OCI-LY3 (cell line): ENCODE measurements around the gene NPNT.

Experiments
- EZH2phosphoT487 ChIP-seq: fragments of 200-600 bp; shearing (Covaris generic); IDR thresholded peaks from 2 replicates; pipeline ENCODE4 v1.6.1; 2018; ENCODE audit warnings: antibody characterized with exemption, mixed run types, low read depth
- TF ChIP-seq, protein P1 (sequence below): fragments of 200-600, 300-600 bp; sonication (generic); IDR thresholded peaks from 2 replicates; pipeline ENCODE4 v1.5.1; 2014; ENCODE audit warnings: antibody characterized with exemption, low read length, low read depth

- TF ChIP-seq, protein P1, sequence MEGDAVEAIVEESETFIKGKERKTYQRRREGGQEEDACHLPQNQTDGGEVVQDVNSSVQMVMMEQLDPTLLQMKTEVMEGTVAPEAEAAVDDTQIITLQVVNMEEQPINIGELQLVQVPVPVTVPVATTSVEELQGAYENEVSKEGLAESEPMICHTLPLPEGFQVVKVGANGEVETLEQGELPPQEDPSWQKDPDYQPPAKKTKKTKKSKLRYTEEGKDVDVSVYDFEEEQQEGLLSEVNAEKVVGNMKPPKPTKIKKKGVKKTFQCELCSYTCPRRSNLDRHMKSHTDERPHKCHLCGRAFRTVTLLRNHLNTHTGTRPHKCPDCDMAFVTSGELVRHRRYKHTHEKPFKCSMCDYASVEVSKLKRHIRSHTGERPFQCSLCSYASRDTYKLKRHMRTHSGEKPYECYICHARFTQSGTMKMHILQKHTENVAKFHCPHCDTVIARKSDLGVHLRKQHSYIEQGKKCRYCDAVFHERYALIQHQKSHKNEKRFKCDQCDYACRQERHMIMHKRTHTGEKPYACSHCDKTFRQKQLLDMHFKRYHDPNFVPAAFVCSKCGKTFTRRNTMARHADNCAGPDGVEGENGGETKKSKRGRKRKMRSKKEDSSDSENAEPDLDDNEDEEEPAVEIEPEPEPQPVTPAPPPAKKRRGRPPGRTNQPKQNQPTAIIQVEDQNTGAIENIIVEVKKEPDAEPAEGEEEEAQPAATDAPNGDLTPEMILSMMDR: no peak
- TF ChIP-seq EZH2phosphoT487: no peak
Observed at GRCh38 chr4:105957680-105958079, 62.4 kb downstream of the NPNT start.
